Measurements from ENCODE around the gene DLGAP4. TPM values are rescaled to one million over a fixed set of nuclear protein-coding genes. Genes with fewer than 3 reads are reported as not detected.

DLGAP4 gene
- total and polyA plus RNA-seq, 9 of the 15 experiments (the other 6 are each of a cell fraction or from before 2014, with no cell fraction given), result 0.31 to 34.1 (median 4.5) TPM

- TF ChIP-seq, protein P1, sequence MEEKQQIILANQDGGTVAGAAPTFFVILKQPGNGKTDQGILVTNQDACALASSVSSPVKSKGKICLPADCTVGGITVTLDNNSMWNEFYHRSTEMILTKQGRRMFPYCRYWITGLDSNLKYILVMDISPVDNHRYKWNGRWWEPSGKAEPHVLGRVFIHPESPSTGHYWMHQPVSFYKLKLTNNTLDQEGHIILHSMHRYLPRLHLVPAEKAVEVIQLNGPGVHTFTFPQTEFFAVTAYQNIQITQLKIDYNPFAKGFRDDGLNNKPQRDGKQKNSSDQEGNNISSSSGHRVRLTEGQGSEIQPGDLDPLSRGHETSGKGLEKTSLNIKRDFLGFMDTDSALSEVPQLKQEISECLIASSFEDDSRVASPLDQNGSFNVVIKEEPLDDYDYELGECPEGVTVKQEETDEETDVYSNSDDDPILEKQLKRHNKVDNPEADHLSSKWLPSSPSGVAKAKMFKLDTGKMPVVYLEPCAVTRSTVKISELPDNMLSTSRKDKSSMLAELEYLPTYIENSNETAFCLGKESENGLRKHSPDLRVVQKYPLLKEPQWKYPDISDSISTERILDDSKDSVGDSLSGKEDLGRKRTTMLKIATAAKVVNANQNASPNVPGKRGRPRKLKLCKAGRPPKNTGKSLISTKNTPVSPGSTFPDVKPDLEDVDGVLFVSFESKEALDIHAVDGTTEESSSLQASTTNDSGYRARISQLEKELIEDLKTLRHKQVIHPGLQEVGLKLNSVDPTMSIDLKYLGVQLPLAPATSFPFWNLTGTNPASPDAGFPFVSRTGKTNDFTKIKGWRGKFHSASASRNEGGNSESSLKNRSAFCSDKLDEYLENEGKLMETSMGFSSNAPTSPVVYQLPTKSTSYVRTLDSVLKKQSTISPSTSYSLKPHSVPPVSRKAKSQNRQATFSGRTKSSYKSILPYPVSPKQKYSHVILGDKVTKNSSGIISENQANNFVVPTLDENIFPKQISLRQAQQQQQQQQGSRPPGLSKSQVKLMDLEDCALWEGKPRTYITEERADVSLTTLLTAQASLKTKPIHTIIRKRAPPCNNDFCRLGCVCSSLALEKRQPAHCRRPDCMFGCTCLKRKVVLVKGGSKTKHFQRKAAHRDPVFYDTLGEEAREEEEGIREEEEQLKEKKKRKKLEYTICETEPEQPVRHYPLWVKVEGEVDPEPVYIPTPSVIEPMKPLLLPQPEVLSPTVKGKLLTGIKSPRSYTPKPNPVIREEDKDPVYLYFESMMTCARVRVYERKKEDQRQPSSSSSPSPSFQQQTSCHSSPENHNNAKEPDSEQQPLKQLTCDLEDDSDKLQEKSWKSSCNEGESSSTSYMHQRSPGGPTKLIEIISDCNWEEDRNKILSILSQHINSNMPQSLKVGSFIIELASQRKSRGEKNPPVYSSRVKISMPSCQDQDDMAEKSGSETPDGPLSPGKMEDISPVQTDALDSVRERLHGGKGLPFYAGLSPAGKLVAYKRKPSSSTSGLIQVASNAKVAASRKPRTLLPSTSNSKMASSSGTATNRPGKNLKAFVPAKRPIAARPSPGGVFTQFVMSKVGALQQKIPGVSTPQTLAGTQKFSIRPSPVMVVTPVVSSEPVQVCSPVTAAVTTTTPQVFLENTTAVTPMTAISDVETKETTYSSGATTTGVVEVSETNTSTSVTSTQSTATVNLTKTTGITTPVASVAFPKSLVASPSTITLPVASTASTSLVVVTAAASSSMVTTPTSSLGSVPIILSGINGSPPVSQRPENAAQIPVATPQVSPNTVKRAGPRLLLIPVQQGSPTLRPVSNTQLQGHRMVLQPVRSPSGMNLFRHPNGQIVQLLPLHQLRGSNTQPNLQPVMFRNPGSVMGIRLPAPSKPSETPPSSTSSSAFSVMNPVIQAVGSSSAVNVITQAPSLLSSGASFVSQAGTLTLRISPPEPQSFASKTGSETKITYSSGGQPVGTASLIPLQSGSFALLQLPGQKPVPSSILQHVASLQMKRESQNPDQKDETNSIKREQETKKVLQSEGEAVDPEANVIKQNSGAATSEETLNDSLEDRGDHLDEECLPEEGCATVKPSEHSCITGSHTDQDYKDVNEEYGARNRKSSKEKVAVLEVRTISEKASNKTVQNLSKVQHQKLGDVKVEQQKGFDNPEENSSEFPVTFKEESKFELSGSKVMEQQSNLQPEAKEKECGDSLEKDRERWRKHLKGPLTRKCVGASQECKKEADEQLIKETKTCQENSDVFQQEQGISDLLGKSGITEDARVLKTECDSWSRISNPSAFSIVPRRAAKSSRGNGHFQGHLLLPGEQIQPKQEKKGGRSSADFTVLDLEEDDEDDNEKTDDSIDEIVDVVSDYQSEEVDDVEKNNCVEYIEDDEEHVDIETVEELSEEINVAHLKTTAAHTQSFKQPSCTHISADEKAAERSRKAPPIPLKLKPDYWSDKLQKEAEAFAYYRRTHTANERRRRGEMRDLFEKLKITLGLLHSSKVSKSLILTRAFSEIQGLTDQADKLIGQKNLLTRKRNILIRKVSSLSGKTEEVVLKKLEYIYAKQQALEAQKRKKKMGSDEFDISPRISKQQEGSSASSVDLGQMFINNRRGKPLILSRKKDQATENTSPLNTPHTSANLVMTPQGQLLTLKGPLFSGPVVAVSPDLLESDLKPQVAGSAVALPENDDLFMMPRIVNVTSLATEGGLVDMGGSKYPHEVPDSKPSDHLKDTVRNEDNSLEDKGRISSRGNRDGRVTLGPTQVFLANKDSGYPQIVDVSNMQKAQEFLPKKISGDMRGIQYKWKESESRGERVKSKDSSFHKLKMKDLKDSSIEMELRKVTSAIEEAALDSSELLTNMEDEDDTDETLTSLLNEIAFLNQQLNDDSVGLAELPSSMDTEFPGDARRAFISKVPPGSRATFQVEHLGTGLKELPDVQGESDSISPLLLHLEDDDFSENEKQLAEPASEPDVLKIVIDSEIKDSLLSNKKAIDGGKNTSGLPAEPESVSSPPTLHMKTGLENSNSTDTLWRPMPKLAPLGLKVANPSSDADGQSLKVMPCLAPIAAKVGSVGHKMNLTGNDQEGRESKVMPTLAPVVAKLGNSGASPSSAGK (IDR thresholded peaks at IDR 0.05), result no peak
- TF ChIP-seq SMAD2 (IDR thresholded peaks at IDR 0.05; ENCODE audit: low read depth, low read length) (no peak), ZNF232 (CRISPR knock-in tag; IDR thresholded peaks at IDR 0.05) (peak; percentile 99), MEIS2 (IDR thresholded peaks at IDR 0.05; ENCODE audit: partially characterized antibody) (no peak), MAZ (CRISPR knock-in tag; conservative IDR thresholded peaks at IDR 0.05 in 1 of 2, IDR thresholded peaks at IDR 0.05 in 1 of 2) (peak in 1 of 2 experiments; percentile 99; a peak in 2 of 4 replicates), ZNF398 (CRISPR knock-in tag; IDR thresholded peaks at IDR 0.05) (no peak), KAT2B (IDR thresholded peaks at IDR 0.05; ENCODE audit: low read depth, low read length) (no peak), ZNF239 (CRISPR knock-in tag; IDR thresholded peaks at IDR 0.05) (0 out of 2 replicates have a peak, but pooled peaks have one; percentile 43), RBFOX2 (IDR thresholded peaks at IDR 0.05; ENCODE audit: low read depth, low read length) (no peak), MIER1 (IDR thresholded peaks at IDR 0.05; ENCODE audit: low read depth) (peak; percentile 100), PCBP2 (IDR thresholded peaks at IDR 0.05; ENCODE audit: low read depth, low read length, poor library complexity, severe bottlenecking) (no peak), CREB1 (IDR thresholded peaks at IDR 0.05) (no peak), CREB1 (CRISPR knock-in tag; IDR thresholded peaks at IDR 0.05) (peak; percentile 83), POLR3A (IDR thresholded peaks at IDR 0.05; ENCODE audit: borderline replicate concordance, extremely low read depth, insufficient read depth, insufficient read length) (no peak), BRD9 (IDR thresholded peaks at IDR 0.05; ENCODE audit: low read depth, partially characterized antibody) (no peak)
Measured at GRCh38 chr20:36384022-36384619, 78.0 kb downstream of the DLGAP4 start (continued).

Measured in K562 (cell line).